GM10266 (cell line): ENCODE data around the gene GOLIM4.
"Not testable (repeated sequence)": the region's sequence is repeated elsewhere in the genome, so short reads cannot be mapped to it uniquely, and the experiment has no call there.

Source experiments
- DNase-seq: peaks from one replicate; pipeline ENCODE4 v3.0.0; 2012; ENCODE audit errors: extremely low spot score
- TF ChIP-seq, protein P1 (sequence below): IDR thresholded peaks from 2 replicates; pipeline ENCODE4 v1.5.1; 2012; ENCODE audit warnings: mild to moderate bottlenecking, low read depth; ENCODE audit not compliant: control insufficient read depth, insufficient read depth; ENCODE audit errors: missing control alignments

GOLIM4 gene, protein sequence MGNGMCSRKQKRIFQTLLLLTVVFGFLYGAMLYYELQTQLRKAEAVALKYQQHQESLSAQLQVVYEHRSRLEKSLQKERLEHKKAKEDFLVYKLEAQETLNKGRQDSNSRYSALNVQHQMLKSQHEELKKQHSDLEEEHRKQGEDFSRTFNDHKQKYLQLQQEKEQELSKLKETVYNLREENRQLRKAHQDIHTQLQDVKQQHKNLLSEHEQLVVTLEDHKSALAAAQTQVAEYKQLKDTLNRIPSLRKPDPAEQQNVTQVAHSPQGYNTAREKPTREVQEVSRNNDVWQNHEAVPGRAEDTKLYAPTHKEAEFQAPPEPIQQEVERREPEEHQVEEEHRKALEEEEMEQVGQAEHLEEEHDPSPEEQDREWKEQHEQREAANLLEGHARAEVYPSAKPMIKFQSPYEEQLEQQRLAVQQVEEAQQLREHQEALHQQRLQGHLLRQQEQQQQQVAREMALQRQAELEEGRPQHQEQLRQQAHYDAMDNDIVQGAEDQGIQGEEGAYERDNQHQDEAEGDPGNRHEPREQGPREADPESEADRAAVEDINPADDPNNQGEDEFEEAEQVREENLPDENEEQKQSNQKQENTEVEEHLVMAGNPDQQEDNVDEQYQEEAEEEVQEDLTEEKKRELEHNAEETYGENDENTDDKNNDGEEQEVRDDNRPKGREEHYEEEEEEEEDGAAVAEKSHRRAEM

DNA sequence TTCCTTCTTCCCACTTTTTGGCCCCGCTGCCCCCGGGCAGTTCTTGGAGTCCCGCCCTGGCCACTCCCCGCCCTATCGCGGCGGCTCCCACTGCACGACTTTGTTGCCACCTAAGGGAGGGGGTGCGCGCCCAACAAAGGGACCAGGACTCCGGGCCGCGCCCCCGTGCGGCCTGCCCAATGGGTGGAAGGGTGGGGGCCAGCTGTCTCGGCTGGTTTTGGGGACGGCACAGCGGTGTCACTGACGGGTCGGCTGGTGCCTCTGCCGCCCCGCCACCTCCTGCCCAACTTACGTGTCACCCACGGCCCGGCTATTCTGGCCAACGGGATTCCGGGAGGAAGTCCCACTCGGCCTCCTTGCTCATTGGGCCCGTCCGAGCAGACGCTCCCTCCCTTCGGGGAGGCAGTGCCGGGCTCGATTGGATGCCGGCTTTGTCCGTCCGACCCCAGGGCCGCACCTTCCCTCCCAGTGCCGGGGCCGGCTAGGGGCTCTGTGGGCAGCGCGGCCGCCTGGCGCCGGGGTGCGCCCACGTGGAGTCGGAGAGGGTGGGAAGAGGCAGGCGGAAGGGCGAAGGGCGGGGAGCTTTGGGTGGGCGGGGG lies at the start of gene GOLIM4:
Gene GOLIM4 (minus strand): TSS at position 314 of the 599 bp plus-strand sequence. CDS start 639 bp downstream, outside the sequence.
- TF ChIP-seq, protein P1, sequence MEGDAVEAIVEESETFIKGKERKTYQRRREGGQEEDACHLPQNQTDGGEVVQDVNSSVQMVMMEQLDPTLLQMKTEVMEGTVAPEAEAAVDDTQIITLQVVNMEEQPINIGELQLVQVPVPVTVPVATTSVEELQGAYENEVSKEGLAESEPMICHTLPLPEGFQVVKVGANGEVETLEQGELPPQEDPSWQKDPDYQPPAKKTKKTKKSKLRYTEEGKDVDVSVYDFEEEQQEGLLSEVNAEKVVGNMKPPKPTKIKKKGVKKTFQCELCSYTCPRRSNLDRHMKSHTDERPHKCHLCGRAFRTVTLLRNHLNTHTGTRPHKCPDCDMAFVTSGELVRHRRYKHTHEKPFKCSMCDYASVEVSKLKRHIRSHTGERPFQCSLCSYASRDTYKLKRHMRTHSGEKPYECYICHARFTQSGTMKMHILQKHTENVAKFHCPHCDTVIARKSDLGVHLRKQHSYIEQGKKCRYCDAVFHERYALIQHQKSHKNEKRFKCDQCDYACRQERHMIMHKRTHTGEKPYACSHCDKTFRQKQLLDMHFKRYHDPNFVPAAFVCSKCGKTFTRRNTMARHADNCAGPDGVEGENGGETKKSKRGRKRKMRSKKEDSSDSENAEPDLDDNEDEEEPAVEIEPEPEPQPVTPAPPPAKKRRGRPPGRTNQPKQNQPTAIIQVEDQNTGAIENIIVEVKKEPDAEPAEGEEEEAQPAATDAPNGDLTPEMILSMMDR: peak; percentile 38
- peak; percentile 98 for DNase-seq

GRCh38 chr3:168141405-168141998 lies 45.8 kb upstream of the GOLIM4 start:
- DNase-seq: no peak
- TF ChIP-seq, protein P1: no peak

- DNase-seq: no peak
- TF ChIP-seq, protein P1: no peak
Observed at GRCh38 chr3:168139947-168140346, 44.2 kb upstream of the GOLIM4 start.

GRCh38 chr3:168138421-168138820 lies 42.7 kb upstream of the GOLIM4 start:
- TF ChIP-seq, protein P1: no peak

DNA sequence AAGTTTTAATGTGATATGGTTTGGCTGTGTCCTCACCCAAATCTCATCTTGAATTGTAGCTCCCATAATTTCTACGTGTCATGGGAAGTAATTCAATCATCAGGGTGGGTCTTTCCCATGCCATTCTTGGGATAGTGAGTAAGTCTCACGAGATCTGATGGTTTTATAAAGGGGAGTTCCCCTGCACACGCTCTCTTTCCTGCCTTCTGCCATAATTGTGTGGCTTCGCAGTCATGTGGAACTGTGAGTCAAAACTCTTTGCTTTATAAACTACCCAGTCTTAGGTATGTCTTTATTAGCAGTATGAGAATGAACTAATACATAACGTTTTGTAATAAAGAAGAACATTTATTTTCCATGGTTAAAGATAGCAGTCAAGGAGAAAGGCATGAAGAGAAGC lies 39.2 kb upstream of the GOLIM4 start:
- TF ChIP-seq, protein P1: no peak
- no peak for DNase-seq

More at GRCh38 chr3:168138421-168138820, 42.7 kb upstream of the GOLIM4 start:
- no peak for DNase-seq

- not testable (repeated sequence) for DNase-seq
Observed at GRCh38 chr3:168130250-168130649, 34.5 kb upstream of the GOLIM4 start.

DNA sequence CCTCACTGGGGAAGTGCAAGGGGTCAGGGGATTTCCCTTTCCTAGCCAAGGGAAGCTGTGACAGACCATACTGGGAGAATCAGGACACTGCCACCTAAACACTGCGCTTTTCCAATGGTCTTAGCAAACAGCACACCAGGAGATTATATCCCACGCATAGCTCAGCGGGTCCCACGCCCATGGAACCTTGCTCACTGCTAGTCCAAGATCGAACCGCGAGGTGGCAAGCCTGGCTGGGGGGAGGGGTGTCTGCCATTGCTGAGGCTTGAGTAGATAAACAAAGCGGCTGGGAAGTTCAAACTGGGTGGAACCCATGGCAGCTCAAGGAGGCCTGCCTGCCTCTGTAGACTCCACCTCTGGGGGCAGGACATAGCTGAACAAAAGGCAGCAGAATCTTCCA lies 32.7 kb upstream of the GOLIM4 start:
- DNase-seq: not testable (repeated sequence)
